HG02884 (cell line): ENCODE results near the gene CHD9.
"Not testable (repeated sequence)": the region's sequence is repeated elsewhere in the genome, so short reads cannot be mapped to it uniquely, and the experiment has no call there.

Source experiments
- ATAC-seq: cut with Tn5 transposase; IDR thresholded peaks from one replicate; pipeline ENCODE4 v1.9.1; 2021; ENCODE audit warnings: mild to moderate bottlenecking, moderate library complexity; ENCODE audit not compliant: unreplicated experiment

Gene CHD9

GRCh38 chr16:53261276-53261675 lies 206.5 kb downstream of the CHD9 start:
- ATAC-seq, result no peak

- no peak for ATAC-seq
These were observed 207.9 kb downstream of the CHD9 start for GRCh38 chr16:53262645-53263044.

DNA sequence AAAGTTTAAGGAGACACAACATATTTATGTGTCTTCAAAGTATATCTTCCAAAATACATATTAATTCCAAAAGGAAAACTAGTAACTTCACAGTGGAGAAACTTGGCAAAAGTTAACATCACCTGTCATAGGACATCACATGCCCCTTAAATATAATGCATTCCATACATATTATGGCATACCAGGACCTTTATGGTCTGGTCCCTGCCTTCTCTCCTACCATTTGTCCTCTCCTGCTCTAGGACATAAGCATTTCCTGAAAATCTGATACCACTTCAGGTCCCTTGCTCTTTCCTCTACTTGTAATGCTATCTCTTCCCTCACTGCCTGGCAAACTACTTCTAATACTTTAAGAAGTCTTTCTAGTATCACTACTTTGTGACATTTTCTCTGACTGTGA lies 211.4 kb downstream of the CHD9 start:
- ATAC-seq, result no peak

DNA sequence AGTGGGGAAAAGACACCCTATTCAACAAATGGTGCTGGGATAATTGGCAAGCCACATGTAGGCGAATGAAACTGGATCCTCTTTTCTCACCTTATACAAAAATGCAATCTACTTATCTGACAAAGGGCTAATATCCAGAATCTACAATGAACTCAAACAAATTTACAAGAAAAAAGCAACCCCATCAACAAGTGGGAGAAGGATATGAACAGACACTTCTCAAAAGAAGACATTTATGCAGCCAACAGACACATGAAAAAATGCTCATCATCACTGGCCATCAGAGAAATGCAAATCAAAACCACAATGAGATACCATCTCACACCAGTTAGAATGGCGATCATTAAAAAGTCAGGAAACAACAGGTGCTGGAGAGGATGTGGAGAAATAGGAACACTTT lies 223.7 kb downstream of the CHD9 start:
- ATAC-seq, result not testable (repeated sequence)

GRCh38 chr16:53281280-53281679 lies 226.5 kb downstream of the CHD9 start:
- ATAC-seq, result no peak

GRCh38 chr16:53281859-53282258 lies 227.1 kb downstream of the CHD9 start:
- no peak for ATAC-seq

DNA sequence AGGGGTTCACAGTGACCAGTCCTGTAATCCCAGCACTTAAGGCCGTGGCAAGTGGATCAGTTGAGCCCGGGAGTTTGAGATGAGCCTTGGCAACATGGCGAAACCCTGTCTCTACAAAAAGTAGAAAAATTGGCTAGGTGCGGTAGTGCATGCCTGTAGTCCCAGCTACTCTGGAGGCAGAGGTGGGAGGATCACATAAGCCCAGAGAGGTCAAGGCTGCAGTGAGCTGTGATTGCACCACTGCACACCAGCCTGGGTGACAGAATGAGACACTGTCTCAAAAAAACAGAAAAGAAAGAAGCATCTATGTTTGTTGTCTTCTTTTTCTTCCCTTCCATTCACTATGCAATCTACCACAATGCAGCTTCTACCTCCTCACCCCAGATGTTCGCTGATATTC lies 227.5 kb downstream of the CHD9 start:
- no peak for ATAC-seq

- ATAC-seq, result no peak
These were observed 228.5 kb downstream of the CHD9 start for GRCh38 chr16:53282975-53283946.

- ATAC-seq, result no peak
These were observed 230.4 kb downstream of the CHD9 start for GRCh38 chr16:53285236-53285635.

- no peak for ATAC-seq
These were observed 235.7 kb downstream of the CHD9 start for GRCh38 chr16:53290520-53290919.

GRCh38 chr16:53291757-53292392 lies 237.1 kb downstream of the CHD9 start:
- no peak for ATAC-seq

DNA sequence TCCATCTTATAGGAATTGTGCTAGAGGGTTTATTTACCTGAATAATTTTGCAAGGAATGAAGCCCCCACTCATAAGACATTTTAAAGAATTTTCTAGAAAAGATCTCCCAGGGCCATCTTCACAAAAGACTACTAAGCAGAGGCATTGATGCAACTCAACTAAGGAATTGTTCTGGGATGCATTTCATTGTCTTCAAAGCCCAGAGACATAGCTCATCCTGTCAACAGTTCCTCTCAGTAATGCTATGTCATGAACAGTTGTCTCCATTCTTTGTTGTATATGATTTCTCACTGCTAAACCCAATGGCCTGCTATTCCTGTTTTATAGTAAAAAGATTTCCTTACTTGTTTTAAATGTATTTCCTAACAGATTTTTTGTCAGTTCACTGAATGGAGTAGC lies 242.7 kb downstream of the CHD9 start:
- ATAC-seq, result no peak

- no peak for ATAC-seq
These were observed 249.5 kb downstream of the CHD9 start for GRCh38 chr16:53304334-53304733.

DNA sequence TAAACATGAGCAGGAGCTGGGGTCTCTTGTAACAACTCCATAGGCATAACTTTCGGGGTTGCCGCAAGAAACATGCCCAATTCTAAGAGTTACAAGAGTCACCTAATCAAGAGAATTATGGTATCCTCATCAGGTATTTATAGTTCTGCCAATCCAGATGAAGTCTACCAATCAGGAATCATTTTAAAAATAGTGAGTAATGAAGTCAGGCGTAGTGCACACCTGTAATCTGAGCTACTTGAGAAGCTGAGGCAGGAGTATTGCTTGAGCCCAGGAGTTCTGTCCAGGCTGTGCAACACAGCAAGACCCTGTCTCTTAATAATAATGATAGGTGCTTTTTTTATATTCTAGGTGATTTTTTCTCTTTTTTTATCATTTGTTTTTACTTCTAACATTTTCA lies 251.0 kb downstream of the CHD9 start:
- ATAC-seq, result no peak

GRCh38 chr16:53309457-53309856 lies 254.7 kb downstream of the CHD9 start:
- no peak for ATAC-seq

GRCh38 chr16:53320992-53321391 lies 266.2 kb downstream of the CHD9 start:
- no peak for ATAC-seq

- ATAC-seq, result no peak
These were observed 269.1 kb downstream of the CHD9 start for GRCh38 chr16:53323924-53324323.

GRCh38 chr16:53330991-53331390 lies 276.2 kb downstream of the CHD9 start:
- not testable (repeated sequence) for ATAC-seq

GRCh38 chr16:53334581-53334980 lies 279.8 kb downstream of the CHD9 start:
- ATAC-seq, result no peak

DNA sequence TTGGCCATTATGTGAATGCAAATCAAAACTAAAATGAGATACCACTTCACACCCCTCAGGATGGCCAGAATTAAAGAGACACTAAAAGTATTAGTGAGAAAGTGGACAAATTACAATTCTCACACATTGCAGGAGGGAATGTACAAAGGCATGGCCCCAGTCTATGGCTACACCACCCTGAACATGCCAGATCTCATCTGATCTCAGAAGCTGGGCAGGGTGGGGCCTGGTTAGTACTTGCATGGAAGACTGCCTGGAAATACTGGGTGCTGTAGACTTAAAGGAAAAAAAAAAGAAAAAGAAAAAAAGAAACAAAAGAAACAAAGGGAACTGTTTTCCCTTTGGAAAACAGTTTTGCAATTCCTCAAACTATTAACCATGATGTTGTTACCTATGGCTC lies 282.5 kb downstream of the CHD9 start:
- ATAC-seq, result no peak

- ATAC-seq, result no peak
These were observed 287.0 kb downstream of the CHD9 start for GRCh38 chr16:53341792-53342191.

GRCh38 chr16:53355064-53355463 lies 300.3 kb downstream of the CHD9 start:
- no peak for ATAC-seq
